ENCODE measurements around the gene GDF7. TPM values are rescaled to one million over a fixed set of nuclear protein-coding genes. Genes with fewer than 3 reads are reported as not detected.

The GDF7 gene
- total RNA-seq, 1 donor from 2014 or later: 24.3 TPM

DNA sequence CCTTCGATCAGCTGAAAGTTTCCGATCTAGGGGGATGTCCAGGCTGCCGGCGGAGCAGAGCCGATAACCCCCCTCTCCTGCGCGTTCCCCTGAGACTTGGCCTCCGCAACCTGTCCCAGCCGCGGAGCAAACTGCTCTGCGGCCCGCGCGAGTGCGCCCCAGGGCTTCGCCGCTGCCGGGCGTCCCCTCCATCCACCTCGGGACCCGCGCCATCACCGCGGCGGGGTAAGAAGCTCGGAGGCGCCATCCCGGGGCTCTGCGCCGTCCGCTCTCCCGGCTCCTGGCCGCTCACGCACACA, 990 bp upstream of the GDF7 start:
- DNase-seq (ENCODE audit: extremely low spot score, unreplicated experiment): no peak
- H3K9me3 Mint-ChIP-seq: no peaks in the 10 kb centered on the region
- H3K36me3 Mint-ChIP-seq: no peaks in the 10 kb centered on the region
- peaks cover 4% of the 10 kb centered on the region for H3K4me1 Mint-ChIP-seq (ENCODE audit: unreplicated experiment)
- TF ChIP-seq, protein P1, sequence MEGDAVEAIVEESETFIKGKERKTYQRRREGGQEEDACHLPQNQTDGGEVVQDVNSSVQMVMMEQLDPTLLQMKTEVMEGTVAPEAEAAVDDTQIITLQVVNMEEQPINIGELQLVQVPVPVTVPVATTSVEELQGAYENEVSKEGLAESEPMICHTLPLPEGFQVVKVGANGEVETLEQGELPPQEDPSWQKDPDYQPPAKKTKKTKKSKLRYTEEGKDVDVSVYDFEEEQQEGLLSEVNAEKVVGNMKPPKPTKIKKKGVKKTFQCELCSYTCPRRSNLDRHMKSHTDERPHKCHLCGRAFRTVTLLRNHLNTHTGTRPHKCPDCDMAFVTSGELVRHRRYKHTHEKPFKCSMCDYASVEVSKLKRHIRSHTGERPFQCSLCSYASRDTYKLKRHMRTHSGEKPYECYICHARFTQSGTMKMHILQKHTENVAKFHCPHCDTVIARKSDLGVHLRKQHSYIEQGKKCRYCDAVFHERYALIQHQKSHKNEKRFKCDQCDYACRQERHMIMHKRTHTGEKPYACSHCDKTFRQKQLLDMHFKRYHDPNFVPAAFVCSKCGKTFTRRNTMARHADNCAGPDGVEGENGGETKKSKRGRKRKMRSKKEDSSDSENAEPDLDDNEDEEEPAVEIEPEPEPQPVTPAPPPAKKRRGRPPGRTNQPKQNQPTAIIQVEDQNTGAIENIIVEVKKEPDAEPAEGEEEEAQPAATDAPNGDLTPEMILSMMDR (conservative IDR thresholded peaks at IDR 0.05): no peak
- H3K27ac Mint-ChIP-seq: no peak overlapping the region
- H3K4me3 Mint-ChIP-seq: peak overlapping the region; percentile 85
- peaks cover 90% of the 10 kb centered on the region for H3K27me3 Mint-ChIP-seq

DNA sequence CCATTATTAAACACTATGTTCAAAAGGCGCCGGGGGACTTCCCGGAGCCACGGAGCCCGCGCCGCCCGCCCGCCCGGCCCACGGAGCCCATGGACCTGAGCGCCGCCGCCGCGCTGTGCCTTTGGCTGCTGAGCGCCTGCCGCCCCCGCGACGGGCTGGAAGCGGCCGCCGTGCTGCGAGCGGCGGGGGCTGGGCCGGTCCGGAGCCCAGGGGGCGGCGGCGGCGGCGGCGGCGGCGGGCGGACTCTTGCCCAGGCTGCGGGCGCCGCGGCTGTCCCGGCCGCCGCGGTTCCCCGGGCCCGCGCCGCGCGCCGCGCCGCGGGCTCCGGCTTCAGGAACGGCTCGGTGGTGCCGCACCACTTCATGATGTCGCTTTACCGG, 197 bp downstream of the GDF7 start:
- no peak for DNase-seq (ENCODE audit: extremely low spot score, unreplicated experiment)
- no peaks in the 10 kb centered on the region for H3K36me3 Mint-ChIP-seq
- H3K4me3 Mint-ChIP-seq: no peak overlapping the region
- peaks cover 4% of the 10 kb centered on the region for H3K4me1 Mint-ChIP-seq (ENCODE audit: unreplicated experiment)
- no peaks in the 10 kb centered on the region for H3K9me3 Mint-ChIP-seq
- TF ChIP-seq, protein P1 (conservative IDR thresholded peaks at IDR 0.05): peak; percentile 25
- H3K27ac Mint-ChIP-seq: no peak overlapping the region
- H3K27me3 Mint-ChIP-seq: peaks cover 90% of the 10 kb centered on the region

- DNase-seq (ENCODE audit: extremely low spot score, unreplicated experiment): no peak
- no peaks in the 10 kb centered on the region for H3K9me3 Mint-ChIP-seq
- peak overlapping the region; percentile 66 for H3K27ac Mint-ChIP-seq
- H3K4me1 Mint-ChIP-seq (ENCODE audit: unreplicated experiment): peaks cover 4% of the 10 kb centered on the region
- TF ChIP-seq, protein P1 (conservative IDR thresholded peaks at IDR 0.05): no peak
- no peaks in the 10 kb centered on the region for H3K36me3 Mint-ChIP-seq
- H3K4me3 Mint-ChIP-seq: peak overlapping the region; percentile 83
- peaks cover 90% of the 10 kb centered on the region for H3K27me3 Mint-ChIP-seq
These were observed 822 bp downstream of the GDF7 start for GRCh38 chr2:20667531-20668401.

- no peak for DNase-seq (ENCODE audit: extremely low spot score, unreplicated experiment)
- Mint-ChIP-seq H3K36me3 (no peaks in the 10 kb centered on the region), H3K4me1 (ENCODE audit: unreplicated experiment) (peaks cover 4% of the 10 kb centered on the region)
These were observed 1.5 kb downstream of the GDF7 start for GRCh38 chr2:20668451-20668850.

GRCh38 chr2:20668871-20669475, 2.0 kb downstream of the GDF7 start:
- DNase-seq (ENCODE audit: extremely low spot score, unreplicated experiment): no peak
- Mint-ChIP-seq H3K9me3 (no peaks in the 10 kb centered on the region), H3K4me1 (ENCODE audit: unreplicated experiment) (peaks cover 4% of the 10 kb centered on the region), H3K27me3 (peaks cover 90% of the 10 kb centered on the region), H3K27ac (no peak overlapping the region), H3K4me3 (peak overlapping the region; percentile 71), H3K36me3 (no peaks in the 10 kb centered on the region)
- TF ChIP-seq, protein P1 (conservative IDR thresholded peaks at IDR 0.05): no peak

More at GRCh38 chr2:20668451-20668850, 1.5 kb downstream of the GDF7 start:
- Mint-ChIP-seq H3K9me3 (no peaks in the 10 kb centered on the region), H3K4me3 (peak overlapping the region; percentile 83), H3K27ac (peak overlapping the region; percentile 66), H3K27me3 (peaks cover 90% of the 10 kb centered on the region)
- TF ChIP-seq, protein P1 (conservative IDR thresholded peaks at IDR 0.05): no peak

All from type B pancreatic cell (in vitro differentiated cells).